Posterior vena cava (tissue), 2 donors: ENCODE results near the gene GRK1. TPM values are rescaled to one million over a fixed set of nuclear protein-coding genes. Genes with fewer than 3 reads are reported as not detected.

Source experiments
- DNase-seq: peaks from one replicate; pipeline ENCODE4 v3.0.0-alpha.2; 2020; ENCODE audit warnings: low spot score
- intact Hi-C, 2 donors: fragments of 100-400 bp; cut with DNase I; formaldehyde crosslinking; loops; one replicate each; pipeline versions ENCODE4 v1.14.1 to v1.14.2; 2022 to 2023
- total RNA-seq, 2 donors: library from RNA; stranded (reverse); fragmentation: NEBNext Ultra II Directional; extraction: Animal tissue kit (Norgen Biotek cat#: 25700); gene quantifications; one replicate each; pipeline ENCODE4 v1.2.1, GENCODE V29; 2021
- donor health status: DM: yes; HTN: yes; CAD: no.
- donor health status: DM: yes; HTN: yes; CAD: no.

Gene GRK1
- total RNA-seq, 2 donors from 2014 or later: not detected

DNA sequence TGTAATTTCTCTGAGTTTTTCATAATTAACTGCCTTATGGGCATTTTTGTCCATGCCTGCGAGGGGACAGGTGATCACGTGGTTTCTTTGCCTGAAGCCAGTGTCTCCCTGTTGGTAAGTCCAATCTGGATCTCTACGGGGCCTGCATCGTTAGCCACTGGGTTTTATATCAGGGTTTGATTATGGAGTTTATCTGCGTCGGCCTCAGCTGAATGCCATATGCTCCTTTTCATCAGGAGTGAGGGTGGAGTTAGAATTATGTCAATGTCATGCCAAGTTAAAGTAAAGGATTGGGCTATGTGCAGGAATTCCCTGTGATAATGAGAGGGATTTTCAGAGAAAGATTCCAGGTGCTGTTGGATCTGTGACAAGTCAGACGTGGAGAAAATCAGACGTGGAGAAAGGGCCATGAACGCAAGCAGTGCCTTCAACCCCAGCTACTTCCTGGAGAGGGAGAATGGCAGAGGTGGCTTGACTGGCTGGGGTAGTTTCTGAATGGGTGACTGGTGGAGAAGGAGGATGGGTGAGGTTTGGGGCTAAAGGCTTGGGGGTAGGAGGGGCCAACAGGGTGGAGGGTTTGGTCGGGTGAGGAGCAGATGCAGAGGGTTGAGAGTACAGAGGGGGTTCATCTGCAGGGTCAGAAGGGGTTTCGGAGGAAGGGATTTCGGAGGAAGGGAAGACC is 116.3 kb downstream of the GRK1 start:
- intact Hi-C loops: no loop called here
- DNase-seq: peak; percentile 28

GRCh38 chr13:113783966-113784644 is 117.1 kb downstream of the GRK1 start:
- intact Hi-C loops: no loop called here
- peak; percentile 58 for DNase-seq

GRCh38 chr13:113784645-113785024 is 117.6 kb downstream of the GRK1 start:
- no peak for DNase-seq
- intact Hi-C loops: no loop called here

DNA sequence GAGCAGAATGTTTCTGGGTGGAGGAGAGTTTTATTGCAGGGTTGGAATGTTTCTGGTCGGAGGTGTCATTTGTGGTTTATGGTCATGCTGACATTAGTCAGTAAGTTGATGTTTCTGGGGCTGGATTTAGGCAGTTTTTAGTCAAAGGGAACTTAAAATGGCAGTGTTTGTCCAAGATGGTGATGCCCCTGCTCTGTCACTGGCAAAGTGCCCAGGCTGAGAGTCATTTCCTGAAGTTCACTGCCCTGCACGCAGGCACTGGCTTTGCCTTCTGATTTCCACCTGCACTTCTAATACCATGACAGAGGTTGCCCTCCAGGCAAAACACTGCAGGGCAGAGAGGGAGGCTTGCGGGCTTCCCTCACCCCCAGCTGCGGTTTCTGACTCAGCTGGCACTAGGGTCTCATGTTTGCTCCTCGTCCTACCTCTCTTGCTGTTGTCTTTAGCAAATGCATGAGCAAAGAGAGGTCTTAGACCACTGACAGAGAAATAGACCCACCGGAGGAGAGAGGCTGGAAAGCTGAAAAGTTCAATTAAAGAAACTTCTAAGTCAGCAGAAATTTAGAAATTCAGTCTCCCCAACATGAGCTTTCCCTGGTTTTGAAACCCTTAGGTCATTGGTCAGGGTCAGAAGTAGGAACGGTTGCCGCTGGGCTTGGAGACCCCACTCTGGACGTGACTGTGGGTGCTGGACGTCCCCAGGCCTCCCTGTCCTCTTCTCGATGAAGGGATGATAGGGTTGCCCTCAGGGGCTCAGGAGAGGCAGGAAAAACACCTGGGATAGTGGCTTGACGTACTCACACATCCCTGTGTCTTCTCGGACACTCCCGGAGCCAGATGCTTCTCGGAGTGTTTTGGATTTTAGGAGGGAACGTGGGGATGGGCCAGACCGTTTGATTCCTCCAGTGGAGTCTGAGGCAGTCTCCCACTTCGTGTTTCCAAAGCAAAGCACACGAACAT is 118.3 kb downstream of the GRK1 start:
- peak; percentile 68 for DNase-seq
- intact Hi-C loops: no loop called here

DNA sequence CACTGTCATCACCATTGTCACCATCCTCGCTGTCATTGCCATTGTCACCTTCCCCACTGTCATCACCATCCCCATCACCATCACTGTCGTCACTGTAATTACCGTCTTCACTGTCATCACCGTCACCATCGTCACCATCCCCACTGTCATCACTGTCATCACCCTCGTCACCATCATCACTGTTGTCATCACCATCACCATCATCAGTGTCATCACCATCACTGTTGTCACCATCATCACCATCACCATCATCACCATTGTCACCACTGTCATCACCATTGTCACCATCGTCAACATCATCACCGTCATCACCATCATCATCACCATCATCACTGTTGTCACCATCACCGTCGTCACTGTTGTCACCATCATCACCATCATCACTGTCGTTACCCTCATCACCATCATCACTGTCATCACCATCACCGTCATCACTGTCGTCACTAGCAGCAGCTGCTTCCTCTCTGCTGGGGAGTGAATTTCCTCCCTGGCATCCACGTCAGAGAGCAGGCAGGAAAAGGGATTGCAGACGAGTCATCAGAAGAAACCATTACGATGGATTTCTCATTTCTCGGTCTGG is 119.3 kb downstream of the GRK1 start:
- DNase-seq: no peak
- intact Hi-C loops: no loop called here

Other genes with a start within 250 kb of the GRK1 start
- gene ADPRHL1, start 213.7 kb upstream of the GRK1 start, total RNA-seq: 1 to 10 TPM; 1.2 to 1.6 TPM
- 10 to 100 TPM; 12.7 to 16.9 TPM for gene DCUN1D2, start 176.5 kb upstream of the GRK1 start, total RNA-seq
- 10 to 100 TPM; 36.6 to 40.3 TPM for gene TFDP1, start 82.5 kb upstream of the GRK1 start, total RNA-seq
- not detected for gene ATP4B, start 9.0 kb upstream of the GRK1 start, total RNA-seq
- 10 to 100 TPM; 20.2 to 22.9 TPM for gene TMEM255B, start 92.0 kb downstream of the GRK1 start, total RNA-seq
- 100 to 1,000 TPM; 201 to 215 TPM for gene GAS6, start 196.9 kb downstream of the GRK1 start, total RNA-seq